Neuron (in vitro differentiated cells): Measurements from ENCODE around the gene CDH4.

Source experiments
- H2AFZ ChIP-seq: one replicate; pipeline ENCODE4 v1.6.1; 2013; ENCODE audit warnings: low read depth, mild to moderate bottlenecking, inconsistent platforms, low read length, moderate library complexity
- H3K27me3 ChIP-seq: one replicate; pipeline ENCODE4 v1.6.1; 2013; ENCODE audit warnings: low read length; ENCODE audit not compliant: insufficient read depth
- H3K36me3 ChIP-seq: one replicate; pipeline ENCODE4 v1.6.1; 2013; ENCODE audit warnings: low read length; ENCODE audit not compliant: insufficient read depth
- H3K4me1 ChIP-seq: one replicate; pipeline ENCODE4 v1.6.1; 2013; ENCODE audit warnings: low read length; ENCODE audit not compliant: insufficient read depth
- H3K4me3 ChIP-seq: 2 replicates; pipeline ENCODE4 v1.5.1; 2013; ENCODE audit warnings: mild to moderate bottlenecking, low read length, moderate library complexity
- H3K9me3 ChIP-seq: one replicate; pipeline ENCODE4 v1.6.1; 2013; ENCODE audit warnings: low read length

CDH4 gene

DNA sequence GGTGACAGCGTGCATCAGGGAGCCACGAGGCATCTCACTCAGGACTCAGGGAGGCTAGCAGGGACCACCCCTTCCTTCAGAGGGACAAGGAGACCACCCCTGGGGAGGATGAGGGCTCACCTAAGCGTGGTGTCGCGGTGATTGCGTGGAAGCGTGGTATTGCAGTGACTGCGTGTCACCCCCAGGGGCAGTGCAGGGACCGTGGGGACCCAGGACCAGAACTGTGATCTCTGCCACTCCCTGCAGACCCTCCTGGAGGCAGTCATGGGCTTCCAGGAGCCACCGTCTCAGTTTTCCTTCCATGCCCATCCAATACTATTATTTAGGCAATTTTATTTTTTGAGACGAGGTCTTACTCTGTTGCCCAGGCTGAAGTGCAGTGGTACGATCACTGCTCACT lies 666.5 kb downstream of the CDH4 start:
- H2AFZ ChIP-seq = no peak overlapping the region
- H3K4me1 ChIP-seq = no peaks in the 10 kb centered on the region
- no peaks in the 10 kb centered on the region for H3K27me3 ChIP-seq
- H3K36me3 ChIP-seq = no peaks in the 10 kb centered on the region
- peaks cover 7% of the 10 kb centered on the region for H3K9me3 ChIP-seq
- no peak overlapping the region for H3K4me3 ChIP-seq

- no peaks in the 10 kb centered on the region for H3K27me3 ChIP-seq
- no peak overlapping the region for H3K4me3 ChIP-seq
- H3K9me3 ChIP-seq = peaks cover 7% of the 10 kb centered on the region
- H3K36me3 ChIP-seq = no peaks in the 10 kb centered on the region
- no peaks in the 10 kb centered on the region for H3K4me1 ChIP-seq
- no peak overlapping the region for H2AFZ ChIP-seq
Observed at GRCh38 chr20:61919239-61919638, 667.2 kb downstream of the CDH4 start.

DNA sequence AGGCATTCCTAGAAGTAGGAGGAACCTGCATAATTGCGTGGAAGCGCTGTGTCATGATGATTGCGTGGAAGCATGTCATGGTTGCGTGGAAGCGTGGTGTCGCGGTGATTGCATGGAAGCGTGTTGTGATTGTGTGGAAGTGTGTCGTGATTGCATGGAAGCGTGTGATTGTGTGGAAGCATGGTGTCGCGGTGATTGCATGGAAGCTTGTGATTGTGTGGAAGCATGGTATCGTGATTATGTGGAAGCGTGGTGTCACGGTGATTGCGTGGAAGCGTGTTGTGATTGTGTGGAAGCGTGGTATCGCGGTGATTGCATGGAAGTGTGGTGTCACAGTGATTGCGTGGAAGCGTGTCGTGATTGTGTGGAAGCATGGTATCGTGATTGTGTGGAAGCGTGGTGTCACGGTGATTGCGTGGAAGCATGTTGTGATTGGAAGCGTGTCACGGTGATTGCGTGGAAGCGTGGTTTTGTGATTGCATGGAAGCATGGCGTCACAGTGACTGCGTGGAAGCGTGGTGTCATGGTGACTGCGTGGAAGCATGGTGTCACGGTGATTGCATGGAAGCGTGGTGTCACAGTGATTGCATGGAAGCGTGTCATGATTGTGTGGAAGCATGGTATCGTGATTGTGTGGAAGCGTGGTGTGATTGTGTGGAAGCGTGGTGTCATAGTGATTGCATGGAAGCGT lies 667.8 kb downstream of the CDH4 start:
- H3K36me3 ChIP-seq = no peaks in the 10 kb centered on the region
- peaks cover 7% of the 10 kb centered on the region for H3K9me3 ChIP-seq
- H3K4me3 ChIP-seq = no peak overlapping the region

GRCh38 chr20:61922411-61922810 lies 670.4 kb downstream of the CDH4 start:
- H2AFZ ChIP-seq = no peak overlapping the region
- H3K4me1 ChIP-seq = no peaks in the 10 kb centered on the region
- no peaks in the 10 kb centered on the region for H3K36me3 ChIP-seq
- H3K9me3 ChIP-seq = peaks cover 7% of the 10 kb centered on the region
- H3K4me3 ChIP-seq = no peak overlapping the region
- H3K27me3 ChIP-seq = no peaks in the 10 kb centered on the region

More for the DNA sequence above, 667.8 kb downstream of the CDH4 start:
- Histone ChIP-seq H3K27me3 (no peaks in the 10 kb centered on the region), H3K4me1 (no peaks in the 10 kb centered on the region), H2AFZ (no peak overlapping the region)

DNA sequence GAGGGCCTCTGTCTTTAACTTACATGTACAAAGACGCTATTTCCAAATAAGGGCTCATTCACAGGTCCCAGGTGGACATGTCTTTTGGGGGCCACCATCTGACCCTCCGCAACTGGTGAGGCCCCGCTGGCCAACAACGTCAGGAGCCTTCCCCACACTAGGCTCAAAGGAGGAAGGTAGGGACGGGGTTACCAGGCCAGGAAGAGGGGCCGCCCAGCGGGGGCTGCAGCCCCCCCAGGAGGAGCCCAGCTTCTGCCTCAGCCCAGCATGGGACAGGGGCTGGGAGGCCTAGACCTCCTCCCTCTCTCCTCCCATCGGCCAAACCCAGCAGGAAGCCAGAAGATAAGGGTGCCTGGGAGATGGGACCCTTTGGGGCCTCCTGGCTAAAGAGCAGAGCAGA lies 670.9 kb downstream of the CDH4 start:
- Histone ChIP-seq H3K36me3 (no peaks in the 10 kb centered on the region), H2AFZ (no peak overlapping the region), H3K9me3 (peaks cover 7% of the 10 kb centered on the region), H3K4me3 (no peak overlapping the region), H3K4me1 (no peaks in the 10 kb centered on the region), H3K27me3 (no peaks in the 10 kb centered on the region)

- Histone ChIP-seq H3K27me3 (no peaks in the 10 kb centered on the region), H3K4me3 (no peak overlapping the region), H3K4me1 (no peaks in the 10 kb centered on the region), H2AFZ (no peak overlapping the region), H3K9me3 (peaks cover 7% of the 10 kb centered on the region), H3K36me3 (peaks cover 3% of the 10 kb centered on the region)
Observed at GRCh38 chr20:61923371-61924166, 671.5 kb downstream of the CDH4 start.

- Histone ChIP-seq H3K27me3 (no peaks in the 10 kb centered on the region), H3K36me3 (peaks cover 3% of the 10 kb centered on the region), H3K4me3 (no peak overlapping the region), H3K4me1 (no peaks in the 10 kb centered on the region), H2AFZ (no peak overlapping the region), H3K9me3 (peaks cover 7% of the 10 kb centered on the region)
Observed at GRCh38 chr20:61924211-61924857, 672.3 kb downstream of the CDH4 start.

DNA sequence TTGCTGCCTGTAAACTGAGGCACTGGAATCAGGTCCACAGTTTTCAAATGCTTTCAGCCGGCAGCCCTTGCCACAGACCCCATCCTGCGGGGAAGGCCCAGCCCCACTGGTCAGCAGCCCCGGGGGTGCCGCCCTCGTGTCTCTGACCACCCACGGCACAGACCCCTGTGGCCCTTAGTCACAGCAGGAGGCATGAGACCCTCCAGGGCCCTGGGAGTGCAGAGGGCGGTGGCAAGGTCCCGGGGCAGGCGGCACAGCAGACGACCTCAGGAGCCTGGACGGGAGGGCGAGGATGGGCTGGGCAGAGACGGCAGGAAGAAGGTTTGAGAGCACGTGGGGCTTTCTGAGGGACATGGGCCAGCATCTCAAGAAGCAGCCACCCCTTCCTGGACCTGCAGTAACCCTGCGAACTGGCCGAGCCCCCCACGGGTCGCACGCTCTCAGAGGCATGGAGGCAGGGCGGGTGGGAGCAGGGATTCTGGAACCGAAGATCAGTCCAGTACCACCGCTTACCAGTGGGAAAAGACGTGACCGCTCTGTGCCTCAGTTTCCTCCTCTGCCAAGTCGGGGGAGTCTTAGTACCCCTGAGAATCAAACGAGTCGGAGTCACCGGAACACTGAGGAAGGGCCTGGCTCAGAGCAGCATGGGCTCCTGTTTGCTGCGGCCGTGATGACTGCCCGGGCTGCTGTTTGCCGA lies 672.9 kb downstream of the CDH4 start:
- Histone ChIP-seq H3K4me3 (no peak overlapping the region), H3K4me1 (no peaks in the 10 kb centered on the region), H3K9me3 (peaks cover 2% of the 10 kb centered on the region), H2AFZ (no peak overlapping the region), H3K36me3 (peaks cover 3% of the 10 kb centered on the region), H3K27me3 (no peaks in the 10 kb centered on the region)

DNA sequence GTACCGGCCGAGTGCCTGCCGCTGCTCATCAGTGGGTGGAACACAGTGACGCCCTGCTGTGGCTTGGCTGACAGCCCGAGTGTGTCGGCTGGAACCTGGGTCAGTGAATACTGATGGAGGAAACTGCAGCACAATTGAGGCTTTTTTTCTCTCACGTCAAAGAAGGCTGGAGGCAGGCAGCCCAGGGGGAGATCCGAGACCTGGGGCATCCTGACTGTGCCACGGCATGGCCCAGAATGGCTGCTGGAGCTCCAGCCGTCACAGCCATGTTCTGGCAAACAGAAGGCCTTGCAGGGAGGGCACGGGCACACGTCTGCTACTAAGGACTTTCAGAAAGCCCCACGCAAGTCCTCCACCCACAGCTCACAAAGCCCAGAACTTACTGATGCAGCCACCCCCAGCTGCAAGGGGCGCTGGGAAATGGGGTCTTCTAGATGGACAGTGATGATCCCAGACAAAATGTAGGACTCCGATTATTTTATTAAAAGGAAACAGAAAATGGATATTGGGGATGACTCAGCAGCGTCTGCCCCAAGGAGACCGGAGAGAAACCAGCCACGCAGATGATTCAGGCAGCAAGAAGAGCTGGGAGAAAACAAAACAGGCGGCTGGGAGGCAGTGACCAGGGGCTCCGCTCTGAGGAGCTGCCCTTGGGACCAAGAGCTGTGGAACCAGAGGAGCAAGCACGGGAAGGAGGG lies 673.6 kb downstream of the CDH4 start:
- Histone ChIP-seq H3K27me3 (no peaks in the 10 kb centered on the region), H3K4me1 (no peaks in the 10 kb centered on the region), H3K9me3 (no peaks in the 10 kb centered on the region), H3K36me3 (peaks cover 3% of the 10 kb centered on the region), H2AFZ (no peak overlapping the region), H3K4me3 (no peak overlapping the region)

DNA sequence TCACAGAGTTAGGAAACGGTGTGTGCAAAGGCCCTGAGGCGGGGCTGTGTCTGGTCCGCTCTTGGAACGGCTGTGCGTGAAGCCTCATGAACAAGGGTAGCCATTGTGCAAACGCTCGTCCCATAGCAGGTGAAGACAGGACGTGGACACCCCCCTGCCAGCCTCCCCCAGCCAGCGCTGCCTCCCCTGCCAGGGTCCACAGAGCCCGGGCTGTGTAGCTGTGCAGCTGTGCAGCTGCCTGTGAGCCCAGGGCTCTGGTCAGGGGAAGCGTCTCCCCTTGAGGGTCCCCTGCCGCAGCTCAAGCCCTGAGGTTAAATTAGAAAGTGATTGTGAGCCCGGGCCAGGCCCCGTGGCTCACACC lies 674.2 kb downstream of the CDH4 start:
- peaks cover 3% of the 10 kb centered on the region for H3K36me3 ChIP-seq
- H3K4me1 ChIP-seq = no peaks in the 10 kb centered on the region
- H3K4me3 ChIP-seq = no peak overlapping the region
- no peaks in the 10 kb centered on the region for H3K27me3 ChIP-seq
- no peaks in the 10 kb centered on the region for H3K9me3 ChIP-seq
- H2AFZ ChIP-seq = no peak overlapping the region

- H3K27me3 ChIP-seq = no peaks in the 10 kb centered on the region
- H3K4me1 ChIP-seq = no peaks in the 10 kb centered on the region
- H3K9me3 ChIP-seq = no peaks in the 10 kb centered on the region
- no peak overlapping the region for H3K4me3 ChIP-seq
- H2AFZ ChIP-seq = no peak overlapping the region
- peaks cover 3% of the 10 kb centered on the region for H3K36me3 ChIP-seq
Observed at GRCh38 chr20:61926796-61927192, 674.7 kb downstream of the CDH4 start.

DNA sequence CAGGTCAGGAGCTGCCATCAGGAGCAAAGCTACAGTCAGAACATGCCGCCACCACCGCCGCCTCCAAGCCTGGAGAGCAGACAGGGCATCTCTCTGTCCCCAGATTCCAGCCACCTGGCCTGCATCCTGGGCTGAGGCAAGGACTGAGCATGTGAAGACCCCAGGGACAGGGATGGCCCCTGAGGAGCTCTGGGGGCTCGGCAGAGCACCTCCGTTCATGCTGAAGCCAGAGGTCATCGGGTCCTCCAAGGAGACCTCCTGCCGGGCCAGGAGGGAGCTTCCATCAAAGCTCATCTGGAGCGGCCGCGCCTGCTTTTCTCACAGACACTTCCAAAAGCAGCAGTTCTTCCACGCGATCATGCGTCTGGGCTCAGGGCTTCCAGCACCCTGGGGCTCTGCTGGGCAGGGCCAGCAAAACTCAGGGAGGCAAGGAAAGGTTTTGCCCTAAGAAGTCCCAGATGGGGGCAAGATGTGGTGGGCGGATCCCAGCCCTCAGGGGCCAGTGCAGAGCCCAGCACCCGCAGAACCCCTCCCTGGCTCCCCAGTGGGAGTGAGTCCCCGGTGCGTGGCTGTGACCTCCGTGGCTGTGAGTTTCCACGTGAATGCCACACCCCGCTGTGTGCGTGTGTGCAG lies 675.2 kb downstream of the CDH4 start:
- H2AFZ ChIP-seq = no peak overlapping the region
- no peaks in the 10 kb centered on the region for H3K27me3 ChIP-seq
- peaks cover 3% of the 10 kb centered on the region for H3K36me3 ChIP-seq
- H3K4me3 ChIP-seq = no peak overlapping the region
- no peaks in the 10 kb centered on the region for H3K9me3 ChIP-seq
- no peaks in the 10 kb centered on the region for H3K4me1 ChIP-seq
